Lung (tissue), 12 donors: ENCODE measurements around the gene NASP. TPM values are rescaled to one million over a fixed set of nuclear protein-coding genes. Genes with fewer than 3 reads are reported as not detected.

Source experiments
- ATAC-seq: fragments of 200-7000 bp; cut with Tn5 transposase; one replicate; pipeline ENCODE4 v1.9.1; 2020; ENCODE audit warnings: moderate number of reproducible peaks; ENCODE audit not compliant: insufficient read depth, low FRiP score
- DNase-seq, 3 donors: peaks; one replicate each; pipeline ENCODE4 v3.0.0-alpha.2; 2013 to 2017
- H3K27ac ChIP-seq, 2 donors: one replicate each; pipeline ENCODE4 v1.5.1; 2013; ENCODE audit warnings: mild to moderate bottlenecking in 2 of 2, moderate library complexity in 2 of 2, control low read depth in 1 of 2, inconsistent platforms in 1 of 2, low read depth in 1 of 2, low read length in 1 of 2
- H3K27me3 ChIP-seq, 3 donors: one replicate each; pipeline ENCODE4 v1.5.1; 2013; ENCODE audit warnings: low read length in 2 of 3; ENCODE audit not compliant: control insufficient read depth in 3 of 3, insufficient read depth in 3 of 3
- H3K36me3 ChIP-seq, 4 donors: one replicate each; pipeline ENCODE4 v1.5.1; 2013; ENCODE audit warnings: low read length in 4 of 4, mild to moderate bottlenecking in 1 of 4, moderate library complexity in 1 of 4; ENCODE audit not compliant: control insufficient read depth in 4 of 4, insufficient read depth in 4 of 4
- H3K4me1 ChIP-seq, 5 donors: one replicate each; pipeline ENCODE4 v1.5.1; 2013; ENCODE audit warnings: low read length in 5 of 5, mild to moderate bottlenecking in 2 of 5, moderate library complexity in 1 of 5; ENCODE audit not compliant: control insufficient read depth in 5 of 5, insufficient read depth in 5 of 5
- H3K4me3 ChIP-seq: one replicate; pipeline ENCODE4 v1.5.1; 2013; ENCODE audit warnings: mild to moderate bottlenecking, control low read depth, moderate library complexity
- H3K9ac ChIP-seq, 2 donors: one replicate each; pipeline ENCODE4 v1.5.1; 2013; ENCODE audit warnings: low read length in 2 of 2, control low read depth in 1 of 2; ENCODE audit not compliant: insufficient read depth in 1 of 2
- H3K9me3 ChIP-seq, 4 donors: one replicate each; pipeline ENCODE4 v1.5.1; 2013; ENCODE audit warnings: low read length in 3 of 4, mild to moderate bottlenecking in 1 of 4, moderate library complexity in 1 of 4; ENCODE audit not compliant: control insufficient read depth in 4 of 4, insufficient read depth in 3 of 4
- WGBS, 2 donors: extraction: QIAGEN DNeasy Blood & Tissue Kit; methylation state at CpG; one replicate each; pipeline ENCODE4 v1.1.7; 2013; 5-methylcytosine and 5-hydroxymethylcytosine counted together
- polyA plus RNA-seq, 2 donors: library from polyadenylated mRNA; stranded (reverse); fragments of 200-250 nt; gene quantifications; one replicate each; pipeline ENCODE4 v1.2.1, GENCODE V29; 2013
- total RNA-seq, 2 donors: library from RNA; depleted of rRNA in 1 of 2; stranded (reverse); fragments of >200 nt in 1 of 2; gene quantifications; one replicate each; pipeline ENCODE4 v1.2.1, GENCODE V29; 2014 to 2021
- TF ChIP-seq, protein P1 (sequence below): IDR thresholded peaks from 2 replicates; pipeline ENCODE4 v1.5.1; 2012; ENCODE audit warnings: mild to moderate bottlenecking; ENCODE audit errors: control extremely low read depth, extremely low read depth
- donor health status: control.
- donor health status: control.
- donor health status: Bipolar disorder and iron deficiency.
- donor health status: healthy.
- donor health status: DM: yes; HTN: yes; CAD: no.

NASP gene
- total and polyA plus RNA-seq, 4 donors, result 56.8 to 110 (median 89.4) TPM

DNA sequence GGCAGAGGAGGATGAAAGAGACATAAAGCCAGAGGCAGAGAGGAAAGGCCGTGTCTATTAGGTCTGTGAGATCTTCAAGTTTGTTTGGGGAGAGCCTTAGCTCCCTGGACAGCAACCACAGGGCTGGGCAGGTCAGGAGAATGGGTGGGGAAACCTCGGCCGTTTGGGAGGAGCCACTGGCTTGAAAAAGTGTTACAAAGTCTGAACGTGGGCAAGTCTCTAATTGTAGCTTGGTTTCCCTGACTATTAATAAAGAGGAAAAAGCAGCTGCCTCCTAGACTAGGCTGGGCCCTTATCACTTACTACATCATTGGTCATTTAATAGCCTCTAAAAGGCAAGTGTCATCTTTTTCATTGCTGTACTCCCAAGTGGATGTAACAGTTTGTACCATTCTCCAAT is 40.1 kb downstream of the NASP start, which contains the start of gene CCDC17:
Gene CCDC17 (minus strand): TSS at position 83 of the 400 bp plus-strand sequence. CDS start 145 bp downstream, outside the sequence.
- H3K9ac ChIP-seq, result no peak within 1 kb of the TSS
- ATAC-seq, result no peak
- peaks cover 0 to 25% (median 2%) of the 10 kb centered on the region in 5 donors for H3K4me1 ChIP-seq
- TF ChIP-seq, protein P1, sequence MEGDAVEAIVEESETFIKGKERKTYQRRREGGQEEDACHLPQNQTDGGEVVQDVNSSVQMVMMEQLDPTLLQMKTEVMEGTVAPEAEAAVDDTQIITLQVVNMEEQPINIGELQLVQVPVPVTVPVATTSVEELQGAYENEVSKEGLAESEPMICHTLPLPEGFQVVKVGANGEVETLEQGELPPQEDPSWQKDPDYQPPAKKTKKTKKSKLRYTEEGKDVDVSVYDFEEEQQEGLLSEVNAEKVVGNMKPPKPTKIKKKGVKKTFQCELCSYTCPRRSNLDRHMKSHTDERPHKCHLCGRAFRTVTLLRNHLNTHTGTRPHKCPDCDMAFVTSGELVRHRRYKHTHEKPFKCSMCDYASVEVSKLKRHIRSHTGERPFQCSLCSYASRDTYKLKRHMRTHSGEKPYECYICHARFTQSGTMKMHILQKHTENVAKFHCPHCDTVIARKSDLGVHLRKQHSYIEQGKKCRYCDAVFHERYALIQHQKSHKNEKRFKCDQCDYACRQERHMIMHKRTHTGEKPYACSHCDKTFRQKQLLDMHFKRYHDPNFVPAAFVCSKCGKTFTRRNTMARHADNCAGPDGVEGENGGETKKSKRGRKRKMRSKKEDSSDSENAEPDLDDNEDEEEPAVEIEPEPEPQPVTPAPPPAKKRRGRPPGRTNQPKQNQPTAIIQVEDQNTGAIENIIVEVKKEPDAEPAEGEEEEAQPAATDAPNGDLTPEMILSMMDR, result no peak
- no peak within 1 kb of the TSS for H3K4me3 ChIP-seq
- DNase-seq, result no peak
- no peak within 1 kb of the TSS for H3K27ac ChIP-seq
- H3K27me3 ChIP-seq, result no peaks in the 10 kb centered on the region
- WGBS, 2 donors, result 46 to 54% methylated on average over 4 of the region's 4 CpGs
- no peaks in the 10 kb centered on the region for H3K9me3 ChIP-seq
- H3K36me3 ChIP-seq, result peaks cover 10 to 28% (median 16%) of the 10 kb centered on the region in 4 donors

DNA sequence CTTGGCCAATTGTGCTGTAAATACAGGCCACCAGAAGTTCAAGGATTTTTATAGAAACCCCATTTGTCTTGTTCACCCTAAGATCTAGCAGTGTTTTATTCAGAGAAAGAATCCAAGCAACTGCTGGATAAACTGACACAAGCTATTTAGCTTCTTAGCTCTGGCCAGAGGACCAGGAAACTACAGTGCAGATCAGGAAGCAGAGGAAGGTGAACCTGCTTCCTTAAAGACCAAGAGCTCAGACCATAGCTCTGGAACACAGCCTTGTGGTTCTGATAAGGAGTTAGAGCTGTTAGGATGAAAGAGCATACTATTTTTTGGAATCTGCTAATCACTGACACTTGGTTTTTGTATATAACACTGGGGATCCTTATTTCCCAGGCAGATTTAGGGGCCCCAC is 45.2 kb downstream of the NASP start:
- Histone ChIP-seq H3K4me3 (no peak overlapping the region), H3K36me3 (peaks cover 42 to 51% (median 47%) of the 10 kb centered on the region in 4 donors), H3K9me3 (no peaks in the 10 kb centered on the region), H3K9ac (no peak overlapping the region), H3K27ac (no peak overlapping the region), H3K4me1 (no peaks in the 10 kb centered on the region), H3K27me3 (no peaks in the 10 kb centered on the region)
- no peak for ATAC-seq
- TF ChIP-seq, protein P1, result no peak
- no peak for DNase-seq

- DNase-seq (no peak), ATAC-seq (no peak)
- no peaks in the 10 kb centered on the region for H3K9me3 ChIP-seq
Measured at GRCh38 chr1:45630429-45630828, 46.6 kb downstream of the NASP start.

More at GRCh38 chr1:45630429-45630828, 46.6 kb downstream of the NASP start:
- no peak overlapping the region for H3K4me3 ChIP-seq
- peaks cover 46 to 57% (median 53%) of the 10 kb centered on the region in 4 donors for H3K36me3 ChIP-seq
- H3K9ac ChIP-seq, result no peak overlapping the region
- WGBS, 2 donors, result 87 to 90% methylated on average over 1 of the region's 1 CpG
- H3K4me1 ChIP-seq, result no peaks in the 10 kb centered on the region
- TF ChIP-seq, protein P1, result no peak
- no peak overlapping the region for H3K27ac ChIP-seq
- H3K27me3 ChIP-seq, result no peaks in the 10 kb centered on the region
